HG03135 (cell line): ENCODE measurements around the gene HEATR9.

Experiments used
- ATAC-seq: cut with Tn5 transposase; IDR thresholded peaks from one replicate; pipeline ENCODE4 v1.9.1; 2021; ENCODE audit warnings: mild to moderate bottlenecking, moderate library complexity; ENCODE audit not compliant: unreplicated experiment

The HEATR9 gene

DNA sequence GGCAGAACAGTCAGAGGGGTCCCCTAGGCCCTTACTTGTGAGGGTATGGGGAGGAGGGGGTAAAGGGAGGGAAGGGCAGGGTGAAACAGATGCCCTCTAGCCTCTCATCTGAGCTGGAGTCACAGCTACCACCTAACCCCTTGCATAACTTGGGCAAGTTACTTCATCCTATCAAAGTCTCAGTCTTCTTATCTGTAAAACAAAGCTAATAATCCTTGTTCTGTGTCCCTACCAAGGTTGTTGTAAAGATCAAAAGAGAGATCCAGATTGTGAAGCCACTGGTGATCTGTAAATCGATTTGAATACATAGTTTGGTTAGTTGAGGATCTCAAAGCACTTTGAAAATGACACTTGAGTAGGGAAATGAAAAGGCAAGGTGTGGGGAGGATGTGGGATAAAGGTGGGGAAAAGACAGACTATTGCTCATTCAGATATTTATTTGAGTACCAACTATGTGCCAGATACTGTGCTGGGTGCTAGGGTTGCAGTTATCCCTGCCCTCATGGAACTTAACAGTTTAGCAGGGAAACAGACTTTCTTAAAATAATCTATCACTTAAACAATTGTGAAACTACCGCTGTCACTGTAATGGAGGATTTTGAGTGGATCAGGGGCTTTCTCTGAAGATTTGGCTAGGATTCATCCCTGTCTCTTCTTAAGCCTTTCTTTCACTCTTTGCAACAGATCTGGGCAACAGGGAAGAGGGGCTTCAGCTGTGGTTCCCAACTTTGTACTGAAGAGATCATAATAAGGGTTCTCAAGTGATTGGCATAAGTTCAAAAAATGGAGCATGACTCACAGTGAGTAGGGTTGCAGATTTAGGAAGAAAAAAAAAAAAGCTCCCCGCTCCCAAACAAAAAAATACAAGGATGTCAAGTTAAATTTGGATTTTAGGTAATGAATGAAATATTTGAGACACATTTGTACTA lies 3.0 kb downstream of the HEATR9 start:
- no peak for ATAC-seq

DNA sequence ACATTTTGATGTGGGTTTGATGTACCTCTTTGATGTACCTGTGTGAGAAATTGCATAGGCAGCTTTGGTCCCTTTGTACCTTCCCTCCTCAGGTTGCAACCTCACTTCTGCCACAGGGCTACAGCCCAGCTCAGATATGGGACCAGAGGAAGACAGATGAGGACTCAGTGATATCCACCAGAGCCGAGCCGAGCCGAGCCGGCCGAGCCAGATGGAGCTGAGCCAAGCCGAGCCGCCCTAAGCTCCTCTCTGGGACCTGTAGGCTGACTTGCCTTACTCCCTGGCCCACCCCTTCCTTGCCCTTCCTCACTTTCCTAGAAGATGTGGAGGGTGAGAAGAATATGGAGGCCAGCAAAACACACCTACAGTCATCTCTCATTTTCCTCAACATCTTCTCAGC lies 3.8 kb downstream of the HEATR9 start:
- ATAC-seq: no peak

DNA sequence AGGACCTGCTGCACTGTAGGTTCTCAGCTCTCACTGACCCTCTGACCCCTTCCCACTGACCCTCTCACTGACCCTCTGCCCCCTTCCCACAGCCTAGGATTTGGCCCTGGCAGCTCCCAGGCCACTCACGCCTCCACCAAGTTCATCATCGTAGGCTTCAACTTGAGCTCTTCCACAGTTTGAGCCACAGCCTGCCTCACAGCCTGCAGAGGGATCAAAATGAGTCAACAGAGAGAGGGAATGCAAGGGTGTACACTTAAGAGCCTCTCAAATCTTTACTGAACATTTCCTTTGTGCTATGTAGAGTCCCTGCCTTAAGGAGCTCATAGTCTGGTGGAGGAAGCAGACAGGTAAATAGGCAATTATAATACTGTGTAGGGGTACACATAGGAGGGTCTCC lies 12.1 kb downstream of the HEATR9 start:
- ATAC-seq: no peak

DNA sequence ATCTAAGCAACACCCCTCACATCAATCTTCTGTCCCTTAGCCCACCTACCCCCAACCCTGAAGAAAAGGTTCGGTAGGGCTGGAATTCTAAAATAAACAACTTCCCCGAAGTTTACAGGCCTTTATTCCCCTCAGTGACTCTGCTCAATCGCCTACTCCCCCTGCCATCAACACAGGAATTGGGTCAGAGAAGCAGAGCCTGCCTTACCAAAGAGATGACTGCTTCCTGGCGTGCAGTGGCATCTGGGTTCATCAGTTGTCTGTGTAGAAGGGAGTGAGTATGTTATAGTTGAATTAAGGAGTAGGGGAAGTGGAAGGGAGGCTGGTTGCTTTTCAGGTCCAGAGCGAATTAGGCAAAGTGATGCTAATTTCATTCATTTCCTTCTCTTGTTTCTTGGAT lies 12.7 kb downstream of the HEATR9 start:
- no peak for ATAC-seq

DNA sequence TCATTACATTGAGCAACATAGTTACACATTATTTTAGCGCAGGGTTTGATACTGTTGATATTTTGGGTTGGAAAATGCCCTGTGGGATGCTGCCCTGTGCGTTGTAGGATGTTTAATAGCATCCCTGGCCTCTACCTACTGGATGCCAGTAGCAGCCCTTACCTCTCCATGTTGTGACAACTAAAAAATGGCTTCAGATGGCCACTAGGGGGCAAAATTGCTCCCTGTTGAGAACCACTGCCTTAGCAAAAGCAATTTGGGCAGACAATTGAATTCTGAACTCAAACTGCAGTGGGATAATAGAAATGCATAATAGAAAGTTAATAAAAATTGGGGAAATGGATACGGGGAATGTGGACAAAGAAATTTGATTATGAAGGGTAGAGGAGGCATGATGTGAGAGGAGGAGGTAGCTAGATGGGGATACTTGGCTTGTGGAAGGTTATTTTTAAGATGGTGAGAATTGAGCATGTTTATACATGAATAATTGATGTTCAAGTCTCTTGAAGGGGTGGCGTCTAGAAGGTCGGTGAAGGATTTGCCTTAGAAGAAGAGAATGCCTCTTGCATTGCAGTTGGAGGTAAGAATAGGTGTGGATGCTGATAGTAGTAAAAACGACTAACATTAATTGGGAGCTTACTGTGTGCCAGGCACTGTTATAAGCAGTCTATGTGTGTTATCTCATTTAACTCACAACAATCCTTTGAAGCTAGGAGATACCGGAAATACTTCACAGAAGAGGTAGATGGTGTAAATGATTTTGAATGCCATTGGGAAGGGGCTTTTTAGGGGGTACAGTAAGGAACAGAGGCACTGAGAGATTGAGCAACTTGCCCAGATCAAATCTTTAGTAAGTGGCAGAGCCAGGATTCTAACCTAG lies 19.0 kb downstream of the HEATR9 start:
- no peak for ATAC-seq

DNA sequence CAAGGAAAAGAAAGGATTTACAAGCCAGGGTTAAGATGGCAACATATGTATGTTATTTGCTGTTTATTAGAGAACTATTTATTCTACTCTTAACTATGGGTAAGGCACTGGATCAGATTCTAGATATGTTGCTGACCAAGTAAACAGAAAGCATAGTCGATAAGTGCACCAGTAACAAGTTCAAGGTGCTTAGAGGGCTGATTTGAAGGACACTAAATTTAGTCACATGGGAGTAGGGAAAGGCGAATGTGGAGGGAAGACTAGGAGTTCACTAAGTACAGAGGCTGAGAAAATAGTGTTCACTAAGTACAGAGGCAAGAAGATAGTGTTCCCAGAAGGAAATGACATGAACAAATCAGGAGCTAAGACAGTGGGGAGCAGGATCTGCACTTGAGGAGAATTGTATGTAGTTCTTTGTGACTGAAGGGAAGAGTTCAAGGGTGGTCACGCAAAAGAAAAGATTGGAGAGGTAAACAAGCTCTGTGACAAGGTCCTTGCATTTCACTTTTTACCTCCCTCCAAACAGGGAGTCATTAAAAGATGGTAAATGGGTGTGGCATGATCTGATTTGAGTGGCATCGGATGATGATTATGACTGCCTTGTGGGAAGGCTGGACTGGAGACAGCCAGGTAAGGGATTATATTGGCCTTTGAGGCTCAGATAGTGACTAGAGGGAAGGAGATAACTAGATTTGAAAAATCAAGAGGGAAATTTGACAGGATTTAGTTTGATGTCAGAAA lies 20.9 kb downstream of the HEATR9 start:
- no peak for ATAC-seq

DNA sequence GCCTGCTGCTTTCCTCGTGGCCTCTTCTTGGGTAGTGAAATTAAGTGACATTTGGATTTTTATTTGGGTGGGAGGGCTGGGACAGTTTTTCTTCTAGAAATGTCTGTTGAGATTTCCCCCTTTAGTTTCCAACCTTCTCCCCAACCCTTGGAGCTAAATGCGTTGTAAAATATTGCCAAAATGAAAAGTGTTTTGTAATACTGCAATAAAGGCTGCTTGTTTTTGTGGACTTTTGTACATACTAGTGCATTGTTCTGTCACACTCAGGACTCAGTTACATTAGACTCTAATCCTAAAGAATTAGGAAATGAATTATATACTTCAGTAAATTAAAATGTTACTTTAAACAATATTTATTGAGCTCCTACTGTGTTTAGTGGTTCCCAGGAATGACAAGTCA lies 21.7 kb downstream of the HEATR9 start:
- ATAC-seq: no peak

DNA sequence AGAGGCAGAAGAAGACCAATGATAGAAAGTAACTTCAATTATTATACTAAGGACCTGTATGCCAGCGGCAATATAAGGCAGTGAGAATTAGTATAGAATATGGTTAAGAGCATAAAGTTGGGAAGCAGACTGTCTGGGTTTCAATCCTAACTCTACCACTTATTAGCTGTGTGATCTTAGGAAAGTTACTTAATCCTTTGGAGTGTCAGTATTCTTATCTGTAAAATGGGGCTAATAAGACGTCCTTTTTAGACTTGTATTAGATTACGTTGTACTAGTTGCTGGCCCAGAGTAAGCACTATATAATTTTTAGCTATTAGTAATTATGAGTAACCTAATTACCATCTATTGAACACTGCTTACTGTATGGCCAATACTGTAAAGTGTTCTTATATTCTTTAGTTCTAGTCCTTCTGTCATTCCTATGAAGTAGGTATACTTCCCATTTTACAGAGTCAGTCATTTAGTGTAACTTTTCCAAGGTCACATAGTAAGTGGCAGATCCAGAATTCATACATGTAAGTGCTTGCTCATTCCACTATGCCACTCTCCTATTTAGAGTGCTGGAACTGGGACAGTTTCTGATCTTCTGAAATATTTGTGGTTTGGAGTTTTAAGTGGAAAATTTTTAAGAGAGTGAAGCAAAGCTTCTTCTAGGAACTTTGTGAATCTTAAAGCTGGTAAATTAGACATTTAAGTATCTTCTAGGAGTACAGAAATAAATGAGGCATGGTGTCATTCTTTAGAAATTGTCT lies 22.5 kb downstream of the HEATR9 start:
- ATAC-seq: no peak

DNA sequence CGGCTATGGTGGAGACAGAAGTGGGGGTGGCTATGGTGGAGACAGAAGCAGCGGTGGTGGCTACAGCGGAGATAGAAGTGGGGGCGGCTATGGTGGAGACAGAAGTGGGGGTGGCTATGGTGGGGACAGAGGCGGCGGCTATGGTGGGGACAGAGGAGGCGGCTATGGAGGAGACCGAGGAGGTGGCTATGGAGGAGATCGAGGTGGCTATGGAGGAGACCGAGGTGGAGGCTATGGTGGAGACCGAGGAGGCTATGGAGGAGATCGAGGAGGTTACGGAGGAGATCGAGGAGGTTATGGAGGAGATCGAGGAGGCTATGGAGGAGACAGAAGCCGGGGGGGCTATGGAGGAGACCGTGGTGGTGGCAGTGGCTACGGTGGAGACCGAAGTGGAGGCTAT lies 24.1 kb downstream of the HEATR9 start:
- no peak for ATAC-seq

DNA sequence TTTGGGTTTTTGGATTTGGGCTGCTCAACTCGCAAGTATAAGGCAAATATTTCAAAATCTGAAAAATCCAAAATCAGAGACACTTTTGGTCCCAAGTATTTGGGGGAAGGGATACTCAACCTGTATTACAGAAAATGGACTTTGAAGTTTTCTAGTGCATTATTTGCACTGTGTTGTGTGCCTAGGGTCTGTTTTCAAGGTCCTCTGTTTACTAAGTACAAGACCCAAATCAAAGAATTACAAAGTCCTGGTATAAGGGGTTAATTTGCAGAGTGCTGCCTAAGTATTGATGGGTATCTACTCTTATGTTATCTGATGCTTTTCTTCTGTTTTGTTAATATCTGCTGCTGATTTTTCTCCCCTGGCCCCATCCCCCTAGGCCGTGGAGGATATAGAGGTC lies 25.0 kb downstream of the HEATR9 start:
- ATAC-seq: no peak

DNA sequence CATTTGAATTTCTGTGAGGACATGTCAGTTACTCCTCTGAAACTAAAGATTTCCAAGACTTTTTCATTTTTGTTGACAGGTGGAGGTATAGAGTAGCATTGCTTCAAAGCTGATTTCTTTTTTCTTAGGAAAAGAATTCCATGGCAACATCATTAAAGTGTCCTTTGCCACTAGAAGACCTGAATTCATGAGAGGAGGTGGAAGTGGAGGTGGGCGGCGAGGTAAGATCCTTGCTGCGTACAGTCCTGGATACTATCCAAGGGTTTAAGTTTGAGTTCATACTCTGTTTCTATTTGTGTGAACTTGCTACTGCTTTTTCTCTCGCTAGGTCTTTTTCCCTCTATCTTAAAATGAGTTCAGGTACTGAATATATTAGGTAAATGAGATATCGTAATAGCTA lies 26.5 kb downstream of the HEATR9 start:
- no peak for ATAC-seq

DNA sequence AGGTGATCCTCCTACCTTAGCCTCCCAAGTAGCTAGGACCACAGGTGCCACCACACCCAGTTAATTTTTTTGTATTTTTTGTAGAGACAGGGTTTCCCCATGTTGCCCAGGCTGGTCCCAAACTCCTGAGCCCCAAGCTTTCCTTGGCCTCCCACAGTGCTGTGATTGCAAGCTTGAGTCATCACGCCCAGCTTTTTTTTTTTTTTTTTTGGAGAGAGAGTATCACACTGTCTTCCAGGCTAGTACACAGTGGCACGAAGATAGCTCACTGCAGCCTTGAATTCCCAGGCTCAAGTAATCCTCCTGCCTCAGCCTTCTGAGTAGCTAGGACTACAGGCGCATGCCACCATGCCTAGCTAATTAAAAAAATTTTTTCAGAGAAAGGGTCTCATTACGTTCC lies 27.2 kb downstream of the HEATR9 start:
- ATAC-seq: no peak

DNA sequence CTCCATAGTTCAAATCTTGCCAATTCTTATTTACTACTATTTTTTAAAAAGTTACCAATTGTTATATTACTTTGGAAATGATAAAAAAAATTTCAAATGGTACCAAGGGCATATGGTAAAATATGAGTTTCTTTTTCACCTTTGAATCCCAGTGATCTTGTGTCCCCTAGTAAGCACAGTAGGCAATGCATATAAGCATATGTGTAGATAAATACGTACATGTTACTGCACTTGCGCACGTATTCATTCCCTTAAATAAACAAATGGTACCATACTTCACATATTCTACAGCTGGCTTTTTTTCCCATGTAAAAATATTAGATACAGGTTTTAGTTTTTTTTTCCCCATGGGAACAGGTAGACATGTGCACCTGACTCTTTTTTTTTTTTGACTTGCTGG lies 27.6 kb downstream of the HEATR9 start:
- ATAC-seq: no peak

DNA sequence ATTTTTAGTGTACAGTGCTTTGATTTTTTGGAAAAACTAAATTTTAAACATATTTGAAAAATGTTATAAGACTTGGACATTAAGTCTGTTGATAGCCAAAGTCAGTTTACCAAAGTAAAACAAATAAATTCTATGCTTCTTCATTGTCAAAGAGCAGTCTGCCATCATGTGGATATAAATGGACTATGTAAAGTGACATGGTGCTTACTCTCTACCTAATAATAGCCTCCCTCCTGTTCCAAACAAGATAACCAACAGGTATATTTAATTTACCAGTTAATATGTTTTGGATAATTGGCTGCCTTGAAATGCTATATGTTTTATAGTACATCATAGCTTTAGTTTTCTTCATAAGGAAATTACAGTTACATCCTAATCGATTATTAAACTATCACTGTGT lies 43.5 kb downstream of the HEATR9 start:
- ATAC-seq: no peak

DNA sequence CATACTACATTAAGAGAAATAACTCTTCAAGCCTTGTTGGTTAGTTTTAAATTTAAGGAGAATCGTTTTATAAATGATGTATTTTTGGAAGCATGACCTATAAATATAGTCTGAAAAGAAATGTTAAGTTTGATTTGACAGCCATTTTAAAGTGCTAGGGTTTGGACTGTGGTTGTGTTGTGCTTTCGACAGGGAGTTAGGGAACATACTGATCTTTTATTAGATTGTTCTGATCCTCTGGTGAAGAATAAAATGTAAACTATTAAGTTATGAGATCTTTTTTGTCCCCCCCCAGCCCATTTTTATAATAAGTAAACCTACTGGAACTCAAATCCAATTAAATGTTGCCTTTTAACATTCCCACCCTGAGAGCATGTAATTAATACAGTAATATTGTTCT lies 47.4 kb downstream of the HEATR9 start:
- ATAC-seq: no peak

DNA sequence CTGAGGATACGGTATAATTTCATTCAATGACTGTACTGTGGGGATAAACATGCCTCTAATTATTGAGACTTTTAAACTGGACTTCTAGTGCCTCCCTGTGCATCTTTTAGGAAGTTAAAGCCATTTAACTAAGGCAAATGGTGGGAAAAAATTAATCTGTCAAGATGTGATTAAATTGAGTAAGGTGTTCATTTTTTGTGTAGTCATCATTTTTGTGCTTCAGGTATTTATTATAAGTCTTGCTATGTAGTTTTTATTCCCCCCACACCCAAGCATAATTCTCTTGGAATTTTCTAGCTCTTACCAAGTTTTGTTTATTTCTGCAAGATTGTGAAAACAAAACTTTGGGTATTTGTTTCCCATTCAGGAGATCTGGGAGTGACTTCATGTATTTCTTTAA lies 49.2 kb downstream of the HEATR9 start:
- no peak for ATAC-seq

DNA sequence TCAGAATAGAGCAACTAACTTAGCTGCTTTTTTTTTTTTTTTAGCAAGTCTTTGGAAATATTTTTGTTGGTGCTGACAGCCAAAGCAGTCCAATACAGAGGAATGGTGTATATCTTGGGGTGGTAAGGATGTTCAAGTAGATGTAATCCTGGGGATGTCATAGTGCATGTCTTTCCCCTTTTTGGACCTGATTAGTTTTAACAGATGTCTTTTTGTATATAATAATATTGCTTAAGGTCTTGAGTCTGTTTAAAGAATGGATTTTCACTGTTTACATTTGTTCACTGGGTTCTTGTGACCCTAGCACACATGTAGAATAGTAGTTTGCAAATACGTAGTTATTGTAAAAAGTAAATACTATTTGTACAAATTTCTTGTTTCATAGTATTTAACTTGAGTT lies 51.5 kb downstream of the HEATR9 start:
- ATAC-seq: no peak

DNA sequence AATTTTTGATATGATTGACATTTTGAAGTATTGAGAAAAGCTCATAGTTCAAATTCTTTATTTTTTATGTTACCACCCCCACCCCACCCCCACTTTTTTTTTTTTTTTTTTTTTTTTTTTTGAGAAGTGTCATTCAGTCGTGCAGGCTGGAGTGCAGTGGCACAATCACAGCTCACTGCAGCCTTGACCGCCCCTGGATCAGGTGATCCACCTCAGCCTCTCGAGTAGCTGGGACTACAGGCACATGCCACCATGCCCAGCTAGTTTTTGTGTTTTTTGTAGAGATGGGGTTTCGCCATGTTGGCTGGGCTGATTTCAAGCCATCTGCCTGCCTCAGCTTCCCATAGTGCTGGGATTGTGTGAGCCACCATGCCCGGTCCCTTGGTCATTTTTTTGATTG lies 52.0 kb downstream of the HEATR9 start:
- ATAC-seq: no peak

DNA sequence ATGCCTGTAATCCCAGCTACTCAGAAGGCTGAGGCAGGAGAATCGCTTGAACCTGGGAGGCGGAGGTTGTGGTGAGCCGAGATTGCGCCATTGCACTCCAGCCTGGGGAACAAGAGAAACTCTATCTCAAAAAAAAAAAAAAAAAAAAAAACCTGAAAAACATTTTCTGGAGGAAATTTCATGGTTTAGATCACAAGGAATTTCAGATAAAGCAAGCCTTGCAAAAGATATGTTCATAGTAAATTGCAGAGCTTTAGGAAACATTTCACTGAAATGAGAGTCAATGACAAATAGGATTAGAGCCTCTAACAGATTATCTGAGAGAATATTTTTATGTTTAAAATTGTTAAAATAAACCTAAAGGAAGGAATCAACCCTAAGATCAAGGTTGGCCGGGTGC lies 56.2 kb downstream of the HEATR9 start:
- ATAC-seq: no peak

DNA sequence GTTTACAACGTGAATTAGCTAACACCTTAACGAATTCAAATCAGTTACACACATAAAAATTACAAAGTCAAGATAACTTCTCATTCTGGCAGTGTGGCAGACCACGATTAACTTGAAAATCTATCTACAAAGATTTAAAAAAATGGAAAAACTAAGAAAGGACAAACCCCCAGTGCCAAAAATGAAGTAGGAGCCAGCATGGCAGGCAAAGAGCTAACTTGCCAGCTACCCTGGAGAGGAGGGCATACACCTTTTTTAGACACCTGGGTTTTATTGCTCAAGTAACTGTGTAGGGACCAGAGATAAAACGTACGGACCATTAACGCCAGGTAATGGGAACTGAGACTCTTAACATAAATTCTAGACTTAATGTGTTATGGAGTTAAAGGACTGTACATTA lies 56.9 kb downstream of the HEATR9 start:
- ATAC-seq: no peak
